ENCODE measurements around the gene ISYNA1. TPM values are rescaled to one million over a fixed set of nuclear protein-coding genes. Genes with fewer than 3 reads are reported as not detected.

Gene ISYNA1
- total and polyA plus RNA-seq, 10 of the 15 experiments (the other 5 are each of a cell fraction or from before 2014, with no cell fraction given) = 1.9 to 37.0 (median 9.1) TPM

DNA sequence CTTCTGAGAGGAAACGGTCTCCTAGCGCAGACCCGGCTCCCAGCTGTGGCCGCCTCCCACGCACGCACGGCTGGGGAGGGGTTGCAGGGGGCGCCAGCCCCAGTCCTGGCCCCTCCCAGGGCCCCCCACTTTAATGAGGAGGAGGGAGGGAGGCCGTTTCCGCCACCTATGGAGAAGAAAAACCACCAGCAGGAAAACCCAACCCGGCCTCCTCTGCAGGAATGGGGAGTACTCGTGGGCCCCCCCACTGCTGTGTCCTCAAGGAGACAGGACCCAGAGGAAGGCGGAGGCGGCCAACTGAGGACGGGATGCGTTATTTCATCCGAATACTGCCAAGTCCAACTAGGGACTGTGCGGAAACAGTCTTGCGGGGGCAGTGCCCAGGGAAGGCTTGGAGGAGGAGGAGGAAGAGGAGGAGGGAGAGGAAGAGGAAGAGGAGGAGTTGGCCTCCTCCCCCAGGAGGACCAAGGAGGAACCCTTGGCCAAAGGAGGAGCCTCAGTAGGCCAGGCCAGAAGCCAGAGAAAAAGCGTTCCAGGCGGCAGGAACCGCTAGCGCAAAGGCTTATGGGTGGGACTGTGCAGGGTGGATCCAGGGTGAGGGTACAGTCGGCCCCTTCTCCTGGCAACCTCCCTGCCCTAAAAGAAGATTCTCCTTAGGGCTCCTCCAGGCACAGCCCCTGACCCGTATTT, 22.6 kb downstream of the ISYNA1 start:
- FAIRE-seq (peak; percentile 71), DNase-seq (ENCODE audit: low read depth, low spot score) (no peak), ATAC-seq (no peak)
- peak overlapping the region; percentile 59 for H2AFZ ChIP-seq (ENCODE audit: control insufficient read depth, low read depth, low read length)
- BruUV-seq (replicated peaks) = no TSS peak
- no peaks in the 10 kb centered on the region for H3K36me3 ChIP-seq (ENCODE audit: control insufficient read depth in 2 of 2, insufficient read depth in 2 of 2, low read length in 1 of 2)
- peak overlapping the region; percentile 53 for H3K27ac ChIP-seq (ENCODE audit: control insufficient read depth, insufficient read depth)
- peaks cover 47% of the 10 kb centered on the region for H3K4me1 ChIP-seq (ENCODE audit: control insufficient read depth, insufficient read depth, low read length)
- H3K4me3 ChIP-seq = peak overlapping the region; percentile 59; the same call in 1 of the 2 replicates
- WGBS (ENCODE audit: insufficient coverage, insufficient replicate concordance, low lambda C conversion rate, missing lambda C conversion rate) = 25% methylated on average over 24 of the region's 25 CpGs
- intact Hi-C loops (cut with micrococcal nuclease; ENCODE audit: unreplicated experiment) (loop anchor here (10.0 kb wide), 1 partner anchor 211 kb away; the partner anchor contains the start of gene RAB3A), in situ Hi-C loops (cut with MboI) (no loop called here)
- no peaks in the 10 kb centered on the region for H3K27me3 ChIP-seq (replicated peaks in 1 of 2; ENCODE audit: control insufficient read depth in 2 of 2, insufficient read depth in 2 of 2, low read length in 1 of 2)
- no peaks in the 10 kb centered on the region for H4K20me1 ChIP-seq (ENCODE audit: control insufficient read depth, insufficient read depth)
- ChIA-PET RAD21 (ENCODE audit: unreplicated experiment) (interaction anchor here (1.0 to 6.5 kb wide), 12 partner anchors 13 to 302 kb away, joined by 3 to 63 read pairs (median 4); partner anchors contain the start of gene GDF15), POLR2A (interaction anchor here (0.6 to 2.0 kb wide), 5 partner anchors 33 to 324 kb away, joined by 3 to 26 read pairs (median 3); partner anchors contain the start of gene JUND), SMC1A (ENCODE audit: uncharacterized antibody, unreplicated experiment) (interaction anchor here (0.8 to 6.6 kb wide), 13 partner anchors 13 to 136 kb away, joined by 3 to 60 read pairs (median 4); partner anchors contain the start of gene LSM4), CTCF (interaction anchor here (1.0 to 8.8 kb wide), 15 partner anchors 14 to 255 kb away, joined by 3 to 88 read pairs (median 6); partner anchors contain the start of genes GDF15 and JUND)
- H3K9me3 ChIP-seq (replicated peaks; ENCODE audit: control insufficient read depth, insufficient read depth, low read length) = no peaks in the 10 kb centered on the region
- peak overlapping the region; percentile 51 for H3K9ac ChIP-seq (ENCODE audit: control insufficient read depth, insufficient read depth, low read length)
- peak overlapping the region; percentile 56 for H3K4me2 ChIP-seq (ENCODE audit: control insufficient read depth, insufficient read depth)
- peaks cover 12% of the 10 kb centered on the region for H3K79me2 ChIP-seq (ENCODE audit: control insufficient read depth, insufficient read depth, low read length)
- TF ChIP-seq ZZZ3 (IDR thresholded peaks at IDR 0.05; ENCODE audit: control insufficient read depth, insufficient read length, low read depth) (no peak), EGR1 (IDR thresholded peaks at IDR 0.05; ENCODE audit: borderline replicate concordance in 1 of 2, low read depth in 2 of 2, low read length in 2 of 2) (peak in 1 of 2 experiments; percentile 85; a peak in 2 of 3 replicates), CHD4 (IDR thresholded peaks at IDR 0.05) (0 out of 2 replicates have a peak, but pooled peaks have one; percentile 72), IKZF2 (IDR thresholded peaks at IDR 0.05) (peak; percentile 51 to 63; a peak in 3 of 4 replicates), EED (IDR thresholded peaks at IDR 0.05; ENCODE audit: low read depth) (peak; percentile 77; the same call in 1 of the 2 replicates), DPF2 (IDR thresholded peaks at IDR 0.05) (peak; percentile 58; the same call in 1 of the 2 replicates), ZBTB40 (IDR thresholded peaks at IDR 0.05; ENCODE audit: borderline replicate concordance) (no peak), RELB (IDR thresholded peaks at IDR 0.05; ENCODE audit: low read depth) (0 out of 2 replicates have a peak, but pooled peaks have one; percentile 12), FOXM1 (IDR thresholded peaks at IDR 0.05; ENCODE audit: low read depth, low read length) (no peak), SPI1 (IDR thresholded peaks at IDR 0.05; ENCODE audit: borderline replicate concordance, insufficient read depth, low read depth, low read length) (0 out of 2 replicates have a peak, but pooled peaks have one; percentile 9), POU2F2 (IDR thresholded peaks at IDR 0.05; ENCODE audit: borderline replicate concordance, low read depth, low read length) (no peak), IKZF1 (conservative IDR thresholded peaks at IDR 0.05) (peak; percentile 68), RUNX3 (IDR thresholded peaks at IDR 0.05; ENCODE audit: low read length) (no peak), MTA2 (IDR thresholded peaks at IDR 0.05; ENCODE audit: low read depth) (0 out of 2 replicates have a peak, but pooled peaks have one; percentile 8), NFXL1 (IDR thresholded peaks at IDR 0.05; ENCODE audit: borderline replicate concordance) (peak; percentile 96)
- TF ChIP-seq, protein P1, sequence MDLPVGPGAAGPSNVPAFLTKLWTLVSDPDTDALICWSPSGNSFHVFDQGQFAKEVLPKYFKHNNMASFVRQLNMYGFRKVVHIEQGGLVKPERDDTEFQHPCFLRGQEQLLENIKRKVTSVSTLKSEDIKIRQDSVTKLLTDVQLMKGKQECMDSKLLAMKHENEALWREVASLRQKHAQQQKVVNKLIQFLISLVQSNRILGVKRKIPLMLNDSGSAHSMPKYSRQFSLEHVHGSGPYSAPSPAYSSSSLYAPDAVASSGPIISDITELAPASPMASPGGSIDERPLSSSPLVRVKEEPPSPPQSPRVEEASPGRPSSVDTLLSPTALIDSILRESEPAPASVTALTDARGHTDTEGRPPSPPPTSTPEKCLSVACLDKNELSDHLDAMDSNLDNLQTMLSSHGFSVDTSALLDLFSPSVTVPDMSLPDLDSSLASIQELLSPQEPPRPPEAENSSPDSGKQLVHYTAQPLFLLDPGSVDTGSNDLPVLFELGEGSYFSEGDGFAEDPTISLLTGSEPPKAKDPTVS (IDR thresholded peaks at IDR 0.05; ENCODE audit: low read depth, low read length) = no peak
